Fibroblast of lung (primary cell): ENCODE results near the gene AEBP2. TPM values are rescaled to one million over a fixed set of nuclear protein-coding genes. Genes with fewer than 3 reads are reported as not detected.
A peak's percentile ranks its signal among the peaks of the same experiment; 100 is the strongest.

Experiments
- DNase-seq, 2 donors: peaks; one replicate each; pipeline versions ENCODE4 v3.0.0 to v3.0.0-alpha.2; 2010; ENCODE audit warnings: low read depth in 2 of 2
- H2AFZ ChIP-seq: 2 replicates; pipeline ENCODE4 v1.5.1; 2012; ENCODE audit warnings: low read length, control low read depth, inconsistent platforms
- H3K27ac ChIP-seq: 2 replicates; pipeline ENCODE4 v1.5.1; 2011; ENCODE audit warnings: low read length, control low read depth; ENCODE audit not compliant: insufficient read depth
- H3K27me3 ChIP-seq: 2 replicates; pipeline ENCODE4 v1.5.1; 2011; ENCODE audit warnings: mild to moderate bottlenecking, low read length; ENCODE audit not compliant: control insufficient read depth, insufficient read depth
- H3K36me3 ChIP-seq: 2 replicates; pipeline ENCODE4 v1.5.1; 2011; ENCODE audit warnings: low read length; ENCODE audit not compliant: control insufficient read depth, insufficient read depth
- H3K4me1 ChIP-seq: 2 replicates; pipeline ENCODE4 v1.5.1; 2011; ENCODE audit warnings: low read length; ENCODE audit not compliant: control insufficient read depth, insufficient read depth; ENCODE audit errors: extremely low read depth
- H3K4me2 ChIP-seq: 2 replicates; pipeline ENCODE4 v1.5.1; 2011; ENCODE audit warnings: low read length, control low read depth; ENCODE audit not compliant: insufficient read depth; ENCODE audit errors: extremely low read depth
- H3K4me3 ChIP-seq, 4 experiments: fragments of 200-600 bp in 1 of 4; sonication (generic) in 1 of 4; replicated peaks in 1 of 4; 2 replicates each; pipeline ENCODE4 v1.5.1; 2011 to 2016; ENCODE audit warnings: low read length in 4 of 4, low read depth in 3 of 4, mild to moderate bottlenecking in 3 of 4, control low read depth in 2 of 4, inconsistent platforms in 1 of 4, mixed read lengths in 1 of 4; ENCODE audit not compliant: insufficient read depth in 1 of 4; ENCODE audit errors: control extremely low read depth in 1 of 4
- H3K79me2 ChIP-seq: 2 replicates; pipeline ENCODE4 v1.5.1; 2012; ENCODE audit warnings: mild to moderate bottlenecking, low read length, inconsistent platforms; ENCODE audit not compliant: control insufficient read depth, insufficient read depth
- H3K9ac ChIP-seq: 2 replicates; pipeline ENCODE4 v1.5.1; 2011; ENCODE audit warnings: mild to moderate bottlenecking, low read length, control low read depth; ENCODE audit not compliant: insufficient read depth
- H3K9me3 ChIP-seq: 2 replicates; pipeline ENCODE4 v1.5.1; 2012; ENCODE audit warnings: low read depth, low read length; ENCODE audit not compliant: control insufficient read depth, insufficient read depth
- H4K20me1 ChIP-seq: 2 replicates; pipeline ENCODE4 v1.5.1; 2011; ENCODE audit warnings: low read length; ENCODE audit not compliant: control insufficient read depth, insufficient read depth; ENCODE audit errors: extremely low read depth
- EZH2 ChIP-seq: IDR thresholded peaks from 2 replicates; pipeline ENCODE4 v1.5.1; 2012; ENCODE audit warnings: low read length, control low read depth, mild to moderate bottlenecking; ENCODE audit errors: missing control alignments
- polyA plus RNA-seq, 2 donors: library from polyadenylated mRNA; depleted of rRNA in 1 of 2; stranded (reverse) in 1 of 2; unstranded in 1 of 2; fragments of >200 nt; gene quantifications; 2 replicates each; pipeline ENCODE4 v1.2.1, GENCODE V29; 2011 to 2012; ENCODE audit warnings: missing spikeins in 1 of 2
- total RNA-seq: library from RNA; depleted of rRNA; stranded (reverse); fragments of >200 nt; gene quantifications from 2 replicates; pipeline ENCODE4 v1.2.1, GENCODE V29; 2014
- TF ChIP-seq, protein P1 (sequence below), 2 donors: IDR thresholded peaks in 1 of 2; conservative IDR thresholded peaks in 1 of 2; 1 replicate in 1 of 2; 2 replicates in 1 of 2; pipeline ENCODE4 v1.5.1; 2011 to 2012; ENCODE audit warnings: low read length in 2 of 2, control low read depth in 1 of 2, inconsistent platforms in 1 of 2, low read depth in 1 of 2, mild to moderate bottlenecking in 1 of 2

The AEBP2 gene
- total and polyA plus RNA-seq, 2 donors (not counting 1 experiment from before 2014, with no cell fraction given), result 15.6 to 23.9 TPM

GRCh38 chr12:19430988-19431387, 8.3 kb upstream of the AEBP2 start:
- Histone ChIP-seq H3K27ac (peak overlapping the region; percentile 86), H3K79me2 (no peaks in the 10 kb centered on the region), H2AFZ (no peak overlapping the region), H3K9ac (no peak overlapping the region), H3K4me3 (no peak overlapping the region), H3K4me2 (no peak overlapping the region), H3K4me1 (peaks cover 4% of the 10 kb centered on the region), H4K20me1 (no peaks in the 10 kb centered on the region), H3K27me3 (no peaks in the 10 kb centered on the region), H3K9me3 (no peaks in the 10 kb centered on the region), H3K36me3 (no peaks in the 10 kb centered on the region)
- peak; percentile 20 to 38 for DNase-seq
- TF ChIP-seq, protein P1, sequence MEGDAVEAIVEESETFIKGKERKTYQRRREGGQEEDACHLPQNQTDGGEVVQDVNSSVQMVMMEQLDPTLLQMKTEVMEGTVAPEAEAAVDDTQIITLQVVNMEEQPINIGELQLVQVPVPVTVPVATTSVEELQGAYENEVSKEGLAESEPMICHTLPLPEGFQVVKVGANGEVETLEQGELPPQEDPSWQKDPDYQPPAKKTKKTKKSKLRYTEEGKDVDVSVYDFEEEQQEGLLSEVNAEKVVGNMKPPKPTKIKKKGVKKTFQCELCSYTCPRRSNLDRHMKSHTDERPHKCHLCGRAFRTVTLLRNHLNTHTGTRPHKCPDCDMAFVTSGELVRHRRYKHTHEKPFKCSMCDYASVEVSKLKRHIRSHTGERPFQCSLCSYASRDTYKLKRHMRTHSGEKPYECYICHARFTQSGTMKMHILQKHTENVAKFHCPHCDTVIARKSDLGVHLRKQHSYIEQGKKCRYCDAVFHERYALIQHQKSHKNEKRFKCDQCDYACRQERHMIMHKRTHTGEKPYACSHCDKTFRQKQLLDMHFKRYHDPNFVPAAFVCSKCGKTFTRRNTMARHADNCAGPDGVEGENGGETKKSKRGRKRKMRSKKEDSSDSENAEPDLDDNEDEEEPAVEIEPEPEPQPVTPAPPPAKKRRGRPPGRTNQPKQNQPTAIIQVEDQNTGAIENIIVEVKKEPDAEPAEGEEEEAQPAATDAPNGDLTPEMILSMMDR (conservative IDR thresholded peaks at IDR 0.05 in 1 of 2, IDR thresholded peaks at IDR 0.05 in 1 of 2; ENCODE audit: low read depth in 1 of 2, low read length in 2 of 2), result no peak
- no peak for TF ChIP-seq EZH2

DNA sequence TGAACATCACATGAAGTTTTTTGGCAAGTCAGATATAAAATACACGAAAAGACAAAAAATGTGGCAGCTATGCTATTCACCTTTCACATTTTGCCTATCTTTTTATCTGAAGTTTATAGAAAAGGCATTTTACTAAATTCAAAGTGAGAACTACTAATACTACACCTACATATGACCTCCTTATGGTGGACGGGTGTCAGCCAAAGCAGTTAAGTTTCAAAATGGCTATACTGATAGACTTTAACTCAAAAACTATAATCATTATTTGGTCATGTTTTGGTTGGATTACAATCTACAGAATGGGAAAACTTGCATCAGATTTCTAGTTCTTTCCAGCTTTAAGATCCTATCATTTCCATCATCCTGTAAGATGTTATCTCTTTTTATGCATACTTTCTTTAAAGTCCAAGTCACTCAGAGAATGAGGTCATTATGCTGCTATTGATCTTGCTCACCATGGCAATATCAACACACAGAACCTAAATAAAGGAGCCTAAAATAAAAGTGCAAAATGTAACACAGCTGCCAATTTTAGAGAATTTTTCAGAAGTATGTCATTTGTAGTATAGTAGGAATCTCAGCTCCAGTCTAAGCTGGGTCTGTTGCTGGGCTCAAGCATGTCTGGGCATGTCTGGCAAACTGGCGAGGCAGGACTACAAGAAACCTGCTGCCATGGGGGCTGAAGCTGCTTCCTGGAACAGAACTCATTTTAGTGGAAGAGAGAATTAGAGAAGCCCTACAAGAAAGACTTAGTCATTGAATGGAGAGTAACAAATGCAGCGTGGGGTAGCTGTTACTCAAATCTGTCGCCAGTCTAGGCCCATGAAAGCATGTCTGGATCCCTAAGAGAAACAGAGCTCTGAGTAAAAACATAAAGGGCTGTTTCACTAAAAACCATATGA, 7.6 kb upstream of the AEBP2 start:
- TF ChIP-seq, protein P1 (conservative IDR thresholded peaks at IDR 0.05 in 1 of 2, IDR thresholded peaks at IDR 0.05 in 1 of 2; ENCODE audit: low read depth in 1 of 2, low read length in 2 of 2), result no peak
- no peak for TF ChIP-seq EZH2
- DNase-seq, result peak; percentile 70 to 88
- H3K4me3 ChIP-seq, result no peak overlapping the region
- H3K27me3 ChIP-seq, result no peaks in the 10 kb centered on the region
- H3K9ac ChIP-seq, result peak overlapping the region; percentile 45
- H3K4me1 ChIP-seq, result peaks cover 4% of the 10 kb centered on the region
- H3K9me3 ChIP-seq, result no peaks in the 10 kb centered on the region
- H2AFZ ChIP-seq, result peak overlapping the region; percentile 60
- H3K27ac ChIP-seq, result peak overlapping the region; percentile 86
- no peaks in the 10 kb centered on the region for H3K36me3 ChIP-seq
- no peaks in the 10 kb centered on the region for H3K79me2 ChIP-seq
- H4K20me1 ChIP-seq, result no peaks in the 10 kb centered on the region
- no peak overlapping the region for H3K4me2 ChIP-seq

DNA sequence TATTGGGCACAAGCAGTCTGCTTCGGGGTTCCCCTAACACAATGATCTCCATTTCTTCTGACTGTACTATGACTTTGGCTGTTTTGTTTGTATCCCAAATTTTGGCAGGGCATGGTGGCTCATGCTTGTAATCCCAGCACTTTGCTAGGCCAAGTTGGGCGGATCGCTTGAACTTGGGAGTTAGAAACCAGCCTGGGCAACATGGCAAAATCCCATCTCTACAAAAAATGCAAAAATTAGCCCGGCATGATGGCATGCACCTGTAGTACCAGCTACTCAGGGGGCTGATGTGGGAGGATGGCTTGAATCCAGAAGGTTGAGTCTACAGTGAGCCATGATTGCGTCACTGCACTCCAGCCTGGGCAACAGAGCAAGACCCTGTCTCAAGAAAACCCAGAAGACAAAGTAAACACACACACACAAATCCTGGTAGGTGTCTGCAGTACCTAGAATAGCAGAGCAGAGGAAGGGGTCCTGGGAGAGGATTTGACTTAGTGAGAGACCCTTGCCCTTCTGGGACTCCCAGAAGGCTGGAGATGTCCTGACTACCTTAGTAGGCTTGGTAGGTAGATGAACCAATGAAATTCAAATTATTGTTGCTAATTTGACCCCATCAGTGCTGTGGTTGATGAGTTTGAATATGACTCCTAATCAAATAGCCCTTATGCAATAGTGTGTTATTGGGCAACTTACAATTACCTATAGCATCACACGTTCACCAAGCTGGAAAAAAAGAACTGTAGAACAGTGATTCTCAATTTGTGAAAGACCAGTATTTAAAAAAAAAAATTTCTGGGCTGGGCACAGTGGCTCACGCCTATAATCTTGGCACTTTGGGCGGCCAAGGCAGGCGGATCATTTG, 6.8 kb upstream of the AEBP2 start:
- peak overlapping the region; percentile 45 for H3K9ac ChIP-seq
- no peak for DNase-seq
- H3K27ac ChIP-seq, result peak overlapping the region; percentile 86

More for the DNA sequence above, 6.8 kb upstream of the AEBP2 start:
- no peaks in the 10 kb centered on the region for H3K9me3 ChIP-seq
- peaks cover 4% of the 10 kb centered on the region for H3K4me1 ChIP-seq
- H4K20me1 ChIP-seq, result no peaks in the 10 kb centered on the region
- H2AFZ ChIP-seq, result peak overlapping the region; percentile 60
- TF ChIP-seq, protein P1 (conservative IDR thresholded peaks at IDR 0.05 in 1 of 2, IDR thresholded peaks at IDR 0.05 in 1 of 2; ENCODE audit: low read depth in 1 of 2, low read length in 2 of 2), result no peak
- TF ChIP-seq EZH2, result no peak
- H3K79me2 ChIP-seq, result no peaks in the 10 kb centered on the region
- H3K4me2 ChIP-seq, result no peak overlapping the region
- H3K36me3 ChIP-seq, result no peaks in the 10 kb centered on the region
- no peak overlapping the region for H3K4me3 ChIP-seq
- H3K27me3 ChIP-seq, result no peaks in the 10 kb centered on the region
